HEK293 (cell line): ENCODE data around the gene TIMM21.

Source experiments
- CTCF ChIP-seq: fragments of 450-650 bp; formaldehyde crosslinking; IDR thresholded peaks from 2 replicates; pipeline ENCODE4 v1.5.1; 2016; ENCODE audit warnings: missing biosample characterization, missing genetic modification characterization
- PBX3 ChIP-seq: sonication (generic); formaldehyde crosslinking; IDR thresholded peaks from 2 replicates; pipeline ENCODE4 v1.8.1; 2022; ENCODE audit warnings: mild to moderate bottlenecking, moderate library complexity, missing genetic modification reagents
- ZBTB17 ChIP-seq: fragments of 450-650 bp; formaldehyde crosslinking; IDR thresholded peaks from 2 replicates; pipeline ENCODE4 v1.5.1; 2016; ENCODE audit warnings: missing biosample characterization, missing genetic modification characterization
- ZNF121 ChIP-seq: fragments of 450-650 bp; formaldehyde crosslinking; IDR thresholded peaks from 2 replicates; pipeline ENCODE4 v1.5.1; 2016; ENCODE audit warnings: missing biosample characterization, missing genetic modification characterization
- ZNF133 ChIP-seq: fragments of 450-650 bp; formaldehyde crosslinking; IDR thresholded peaks from 2 replicates; pipeline ENCODE4 v1.5.1; 2016; ENCODE audit warnings: missing biosample characterization, missing genetic modification characterization
- ZNF24 ChIP-seq: fragments of 450-650 bp; formaldehyde crosslinking; IDR thresholded peaks from 2 replicates; pipeline ENCODE4 v1.5.1; 2016; ENCODE audit warnings: missing biosample characterization, missing genetic modification characterization
- ZNF549 ChIP-seq: fragments of 450-650 bp; IDR thresholded peaks from 2 replicates; pipeline ENCODE4 v1.5.1; 2018; ENCODE audit warnings: missing biosample characterization, missing genetic modification characterization, mild to moderate bottlenecking, inconsistent platforms, moderate library complexity
- ZNF664 ChIP-seq: fragments of 450-650 bp; formaldehyde crosslinking; IDR thresholded peaks from 2 replicates; pipeline ENCODE4 v1.5.1; 2016; ENCODE audit warnings: missing biosample characterization, missing genetic modification characterization

GRCh38 chr18:74153377-74153776 lies 5.1 kb downstream of the TIMM21 start:
- TF ChIP-seq CTCF (tag by site-specific recombination) (no peak), ZNF133 (tag by site-specific recombination) (no peak), ZBTB17 (tag by site-specific recombination) (no peak), ZNF24 (tag by site-specific recombination) (no peak), ZNF549 (tag by site-specific recombination) (no peak), PBX3 (CRISPR knock-in tag) (no peak), ZNF121 (tag by site-specific recombination) (no peak), ZNF664 (tag by site-specific recombination) (no peak)
